ENCODE measurements around the gene PLLP.

GRCh38 chr16:57314161-57314785, 29.8 kb upstream of the PLLP start:
- TF ChIP-seq CTCF (IDR thresholded peaks at IDR 0.05), result no peak
- no peak for TF ChIP-seq POLR2A (IDR thresholded peaks at IDR 0.05)
- no peak for TF ChIP-seq POLR2AphosphoS5 (IDR thresholded peaks at IDR 0.05)
